Endothelial cell of hepatic sinusoid (primary cell): ENCODE measurements around the gene KASH5.
"Not testable (repeated sequence)": the region's sequence is repeated elsewhere in the genome, so short reads cannot be mapped to it uniquely, and the experiment has no call there.

Experiments used
- in situ Hi-C: cut with HindIII; loops from 2 replicates; pipeline ENCODE4 v1.10.0; 2017; ENCODE audit warnings: low sequenced_read_pairs

KASH5 gene

GRCh38 chr19:49434907-49435583 lies 47.0 kb downstream of the KASH5 start:
- in situ Hi-C loops, result no loop called here

DNA sequence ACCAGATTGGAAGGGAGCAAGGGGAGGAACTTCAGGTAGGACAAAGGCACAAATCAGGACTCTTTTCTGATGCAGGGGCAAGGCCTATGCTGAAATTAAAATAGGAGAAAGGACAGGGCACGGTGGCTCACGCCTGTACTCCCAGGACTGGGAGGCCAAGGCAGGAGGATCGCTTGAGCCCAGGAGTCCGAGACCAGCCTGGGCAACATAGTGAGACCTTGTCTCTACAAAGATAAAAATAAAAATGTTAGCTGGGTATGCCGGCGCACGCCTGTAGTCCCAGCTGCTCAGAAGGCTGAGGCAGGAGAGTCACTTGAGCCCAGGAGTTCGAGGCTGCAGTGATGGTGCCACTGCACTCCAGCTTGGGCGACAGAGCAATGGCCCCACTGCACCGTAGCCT lies 47.6 kb downstream of the KASH5 start:
- in situ Hi-C loops, result no loop called here

GRCh38 chr19:49436381-49437017 lies 48.5 kb downstream of the KASH5 start:
- in situ Hi-C loops, result no loop called here

GRCh38 chr19:49437231-49437630 lies 49.2 kb downstream of the KASH5 start:
- in situ Hi-C loops, result no loop called here

DNA sequence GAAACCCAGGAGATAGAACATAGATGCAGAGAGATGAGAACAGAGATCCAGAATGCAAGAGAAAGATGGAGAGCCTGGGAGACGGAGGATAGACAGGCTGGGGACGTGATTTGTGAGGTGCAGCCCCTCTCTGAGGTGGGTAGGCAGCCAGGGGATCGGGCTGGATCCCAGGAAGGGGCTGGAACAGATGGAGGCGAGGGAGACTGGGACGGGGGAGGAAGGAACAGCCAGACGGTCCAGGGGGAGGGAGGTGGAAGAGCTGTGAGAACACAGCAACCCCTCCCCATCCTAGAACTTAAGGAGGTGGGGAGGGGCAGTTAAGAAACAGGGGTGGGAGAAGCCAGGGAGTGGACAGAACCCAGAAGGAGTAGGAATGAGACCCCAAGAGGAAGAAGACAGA lies 50.2 kb downstream of the KASH5 start:
- in situ Hi-C loops, result no loop called here

DNA sequence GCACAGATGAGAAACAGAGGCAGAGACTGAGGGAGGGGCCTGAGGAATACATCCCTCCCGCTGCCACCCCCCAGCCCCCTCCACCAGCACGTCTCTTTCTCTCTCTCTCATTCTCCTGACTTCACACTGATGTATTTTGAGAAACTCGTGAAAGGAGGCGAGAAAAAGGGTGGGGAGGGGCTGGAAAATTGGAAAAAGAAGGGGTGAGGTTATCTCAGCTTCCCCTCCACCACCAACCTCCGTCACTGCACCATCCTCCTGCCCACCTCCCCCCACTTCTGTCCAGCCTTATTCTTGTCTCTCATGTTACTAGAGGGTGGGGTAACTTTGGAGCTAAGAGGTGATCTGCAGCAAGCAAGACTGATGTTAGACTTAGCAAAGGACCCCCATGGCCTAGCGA lies 51.8 kb downstream of the KASH5 start:
- in situ Hi-C loops, result no loop called here

DNA sequence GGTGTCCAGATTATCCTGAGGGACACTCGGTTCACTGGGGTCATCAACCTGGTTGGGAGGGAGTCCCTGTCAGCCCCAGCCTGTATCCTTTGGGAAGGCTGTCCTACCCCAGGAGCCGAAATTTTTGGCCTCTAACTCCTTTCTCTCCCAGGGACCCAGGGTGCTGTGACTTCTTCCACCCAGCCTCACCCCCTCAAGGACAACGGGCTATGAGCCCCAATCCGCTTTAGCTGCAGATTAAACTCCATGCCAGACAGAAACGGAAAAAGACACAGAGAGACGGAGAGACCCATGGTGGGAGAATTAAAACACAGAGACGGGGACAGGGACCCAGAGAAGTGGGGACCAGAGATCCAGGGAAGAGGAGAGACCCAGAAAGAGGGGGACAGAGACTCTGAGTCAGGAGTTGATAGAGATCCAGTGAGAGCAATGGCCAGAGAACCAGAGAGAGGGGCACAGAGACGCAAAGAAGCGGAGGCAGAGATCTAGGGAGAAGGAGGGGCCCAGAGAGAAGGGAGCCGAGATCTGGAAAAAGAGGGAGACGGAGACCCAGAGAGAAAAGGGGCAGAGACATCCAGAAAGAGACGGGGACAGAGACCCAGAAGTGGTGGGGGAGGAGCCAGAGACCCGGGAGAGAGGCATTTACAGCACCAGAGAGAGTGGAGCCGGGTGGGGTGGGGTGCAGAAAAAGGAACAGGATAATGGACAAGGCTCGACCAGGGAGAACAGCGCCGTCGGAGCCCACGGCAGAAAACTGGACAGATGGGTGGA lies 52.6 kb downstream of the KASH5 start:
- in situ Hi-C loops, result no loop called here

- in situ Hi-C loops, result no loop called here
Measured at GRCh38 chr19:49441210-49441959, 53.3 kb downstream of the KASH5 start, which contains the start of gene SLC17A7. SLC17A7 (minus strand) TSS chr19:49441527; CDS start chr19:49441379, 148 bp downstream.

- in situ Hi-C loops, result no loop called here
Measured at GRCh38 chr19:49441960-49442350, 53.9 kb downstream of the KASH5 start.

DNA sequence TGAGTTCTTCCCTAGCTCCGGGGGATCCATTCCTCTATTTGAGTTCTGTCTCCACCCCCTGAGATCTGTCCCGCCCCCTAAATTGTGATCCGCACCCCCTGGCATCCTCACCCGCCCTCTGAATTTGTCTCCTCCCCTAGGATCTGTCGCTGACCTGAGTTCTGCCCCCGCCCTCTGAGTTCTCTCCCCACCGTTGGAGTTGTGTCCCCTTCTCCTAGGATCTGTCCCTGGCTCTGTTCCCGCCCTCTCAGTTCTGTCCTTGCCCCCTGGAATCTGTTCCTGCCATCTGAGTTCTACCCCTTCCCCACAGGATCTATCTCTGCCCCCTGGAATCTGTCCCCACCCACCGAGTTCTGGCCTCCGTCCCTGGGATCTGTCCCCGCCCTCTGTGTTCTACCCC lies 54.3 kb downstream of the KASH5 start:
- in situ Hi-C loops, result no loop called here

GRCh38 chr19:49442771-49443365 lies 54.8 kb downstream of the KASH5 start:
- in situ Hi-C loops, result no loop called here

DNA sequence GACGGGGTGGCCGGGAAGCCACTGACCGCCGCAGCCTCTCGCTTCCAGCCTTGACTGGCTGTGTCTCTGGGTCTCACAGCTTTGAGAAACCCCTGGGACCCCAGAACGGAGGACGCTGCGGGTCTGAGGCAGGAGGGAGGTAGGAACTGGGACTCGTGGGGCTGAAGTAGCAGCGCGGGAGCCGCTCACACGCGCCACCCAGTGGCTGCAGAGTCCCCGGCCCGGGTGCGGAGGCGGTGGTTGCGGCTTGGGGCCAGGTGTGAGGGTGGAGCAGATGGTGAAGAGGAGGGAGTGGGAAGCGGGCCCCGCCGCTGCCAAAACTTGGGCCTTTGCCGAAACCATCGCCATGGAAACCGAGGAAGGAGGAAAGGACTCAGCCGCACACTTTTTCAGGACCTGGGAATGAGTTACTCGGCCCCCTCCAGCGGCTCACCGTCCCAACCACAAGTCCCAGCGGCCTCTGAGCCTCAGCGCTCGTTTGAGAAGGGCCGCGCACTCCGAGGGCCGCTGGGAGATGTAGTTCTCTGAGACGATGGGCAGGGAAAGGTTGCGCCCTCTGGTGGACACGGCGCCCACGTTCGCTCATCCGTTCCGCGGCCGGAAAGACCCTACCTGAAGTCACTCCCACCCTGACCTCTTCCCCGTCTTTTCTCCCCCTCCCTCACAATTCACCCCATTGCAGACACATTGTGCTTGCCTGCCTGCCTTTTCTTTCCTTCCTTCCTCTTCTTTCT lies 55.5 kb downstream of the KASH5 start:
- in situ Hi-C loops, result no loop called here

DNA sequence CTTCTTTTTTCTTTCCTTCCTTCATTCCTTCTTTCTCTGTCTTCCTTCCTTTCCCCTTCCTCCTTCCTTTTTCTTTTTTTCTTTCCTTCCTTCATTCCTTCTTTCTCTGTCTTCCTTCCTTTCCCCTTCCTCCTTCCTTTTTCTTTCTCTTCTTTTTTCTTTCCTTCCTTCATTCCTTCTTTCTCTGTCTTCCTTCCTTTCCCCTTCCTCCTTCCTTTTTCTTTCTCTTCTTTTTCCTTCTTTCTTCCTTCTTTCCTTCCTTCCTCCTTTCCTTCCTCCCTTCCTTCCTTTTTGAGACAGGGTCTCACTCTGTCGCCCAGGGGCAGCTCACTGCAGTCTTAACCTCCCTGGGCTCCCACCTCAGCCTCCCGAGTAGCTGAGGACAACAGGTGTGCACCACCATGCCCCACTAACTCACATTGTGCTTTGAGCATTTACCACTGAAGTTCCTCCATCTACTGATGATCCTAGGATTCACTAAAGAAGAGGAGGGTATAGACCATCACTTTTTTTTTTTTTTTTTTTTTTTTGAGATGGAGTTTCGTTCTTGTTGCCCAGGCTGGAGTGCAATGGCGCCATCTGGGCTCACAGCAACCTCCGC lies 56.2 kb downstream of the KASH5 start:
- in situ Hi-C loops, result not testable (repeated sequence)

GRCh38 chr19:49445997-49446396 lies 57.9 kb downstream of the KASH5 start:
- in situ Hi-C loops, result no loop called here

- in situ Hi-C loops, result no loop called here
Measured at GRCh38 chr19:49447485-49448431, 59.7 kb downstream of the KASH5 start.

DNA sequence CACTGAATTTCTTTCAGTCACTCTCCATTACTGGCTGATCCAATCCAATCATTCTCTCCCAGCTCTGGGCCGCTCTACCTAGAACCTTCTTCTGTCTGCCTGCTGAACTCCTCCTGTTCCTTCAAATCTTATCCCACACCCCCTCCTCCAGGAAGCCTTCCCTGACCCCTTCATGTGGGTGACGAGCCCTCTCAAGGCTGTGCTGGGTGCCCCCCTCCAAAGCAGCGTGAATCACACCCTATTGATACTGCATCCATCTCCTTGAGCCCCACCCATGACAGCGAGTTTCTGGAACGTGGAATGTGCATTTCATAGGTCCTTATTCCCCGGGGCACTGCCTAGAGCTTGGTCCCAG lies 60.4 kb downstream of the KASH5 start:
- in situ Hi-C loops, result no loop called here

GRCh38 chr19:49450405-49450804 lies 62.4 kb downstream of the KASH5 start:
- in situ Hi-C loops, result no loop called here

- in situ Hi-C loops, result no loop called here
Measured at GRCh38 chr19:49451430-49452181, 63.6 kb downstream of the KASH5 start, which contains the start of gene PIH1D1. PIH1D1 (minus strand) TSS chr19:49451814; CDS start chr19:49451574, 240 bp downstream.
